ENCODE results near the gene MMP2.

The MMP2 gene

DNA sequence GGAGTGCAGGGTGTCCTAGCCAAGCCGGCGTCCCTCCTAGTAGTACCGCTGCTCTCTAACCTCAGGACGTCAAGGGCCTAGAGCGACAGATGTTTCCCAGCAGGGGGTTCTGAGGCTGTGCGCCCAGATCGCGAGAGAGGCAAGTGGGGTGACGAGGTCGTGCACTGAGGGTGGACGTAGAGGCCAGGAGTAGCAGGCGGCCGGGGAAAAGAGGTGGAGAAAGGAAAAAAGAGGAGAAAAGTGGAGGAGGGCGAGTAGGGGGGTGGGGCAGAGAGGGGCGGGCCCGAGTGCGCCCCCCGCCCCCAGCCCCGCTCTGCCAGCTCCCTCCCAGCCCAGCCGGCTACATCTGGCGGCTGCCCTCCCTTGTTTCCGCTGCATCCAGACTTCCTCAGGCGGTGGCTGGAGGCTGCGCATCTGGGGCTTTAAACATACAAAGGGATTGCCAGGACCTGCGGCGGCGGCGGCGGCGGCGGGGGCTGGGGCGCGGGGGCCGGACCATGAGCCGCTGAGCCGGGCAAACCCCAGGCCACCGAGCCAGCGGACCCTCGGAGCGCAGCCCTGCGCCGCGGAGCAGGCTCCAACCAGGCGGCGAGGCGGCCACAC is at the start of gene MMP2:
TSS of gene MMP2 (plus strand) at position 372 of the 603 bp plus-strand sequence. CDS start 282 bp downstream, outside the sequence.
- TF ChIP-seq JUND (IDR thresholded peaks at IDR 0.05; ENCODE audit: low read depth), result no peak
- in situ Hi-C loops (cut with HindIII; ENCODE audit: low pct_unique_long_range_greater_than_20kb, low sequenced_read_pairs), result no loop called here
- no peak for DNase-seq (ENCODE audit: low read depth in 1 of 2, low spot score in 1 of 2)

- in situ Hi-C loops (cut with HindIII; ENCODE audit: low pct_unique_long_range_greater_than_20kb, low sequenced_read_pairs), result no loop called here
- TF ChIP-seq JUND (IDR thresholded peaks at IDR 0.05; ENCODE audit: low read depth), result no peak
- no peak for DNase-seq (ENCODE audit: low read depth in 1 of 2, low spot score in 1 of 2)
Observed at GRCh38 chr16:55433030-55433429, 46.0 kb upstream of the MMP2 start.

GRCh38 chr16:55433535-55433934 is 45.5 kb upstream of the MMP2 start:
- no peak for TF ChIP-seq JUND (IDR thresholded peaks at IDR 0.05; ENCODE audit: low read depth)
- in situ Hi-C loops (cut with HindIII; ENCODE audit: low pct_unique_long_range_greater_than_20kb, low sequenced_read_pairs), result no loop called here
- DNase-seq (ENCODE audit: low read depth in 1 of 2, low spot score in 1 of 2), result no peak

DNA sequence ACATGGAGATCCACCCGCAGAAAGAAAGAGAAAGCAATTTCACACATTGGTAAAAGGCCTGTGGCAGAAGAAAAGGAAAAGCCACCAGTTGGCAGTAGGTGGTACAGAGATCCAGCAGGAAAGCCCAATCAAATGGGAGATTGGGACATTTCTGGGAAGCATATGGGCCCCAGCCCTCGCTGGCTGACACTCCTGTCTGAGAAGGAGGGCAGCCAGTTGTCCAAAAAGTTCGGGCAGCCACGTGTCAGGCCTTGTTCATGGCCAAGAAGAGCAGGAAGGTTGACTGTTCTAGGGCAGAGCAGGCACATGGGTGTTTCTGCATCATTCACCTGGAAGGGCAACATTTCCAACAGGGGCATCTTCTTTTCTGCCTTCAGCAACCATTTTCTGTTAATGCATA is 45.0 kb upstream of the MMP2 start:
- DNase-seq (ENCODE audit: low read depth in 1 of 2, low spot score in 1 of 2), result no peak
- TF ChIP-seq JUND (IDR thresholded peaks at IDR 0.05; ENCODE audit: low read depth), result no peak
- in situ Hi-C loops (cut with HindIII; ENCODE audit: low pct_unique_long_range_greater_than_20kb, low sequenced_read_pairs), result no loop called here

- DNase-seq (ENCODE audit: low read depth in 1 of 2, low spot score in 1 of 2), result no peak
Observed at GRCh38 chr16:55435387-55435786, 43.6 kb upstream of the MMP2 start.

GRCh38 chr16:55436587-55436986 is 42.4 kb upstream of the MMP2 start:
- TF ChIP-seq JUND (IDR thresholded peaks at IDR 0.05; ENCODE audit: low read depth), result no peak
- in situ Hi-C loops (cut with HindIII; ENCODE audit: low pct_unique_long_range_greater_than_20kb, low sequenced_read_pairs), result no loop called here
- DNase-seq (ENCODE audit: low read depth in 1 of 2, low spot score in 1 of 2), result no peak

More at GRCh38 chr16:55435387-55435786, 43.6 kb upstream of the MMP2 start:
- in situ Hi-C loops (cut with HindIII; ENCODE audit: low pct_unique_long_range_greater_than_20kb, low sequenced_read_pairs), result no loop called here
- no peak for TF ChIP-seq JUND (IDR thresholded peaks at IDR 0.05; ENCODE audit: low read depth)

GRCh38 chr16:55437625-55438024 is 41.4 kb upstream of the MMP2 start:
- in situ Hi-C loops (cut with HindIII; ENCODE audit: low pct_unique_long_range_greater_than_20kb, low sequenced_read_pairs), result no loop called here
- no peak for DNase-seq (ENCODE audit: low read depth in 1 of 2, low spot score in 1 of 2)
- no peak for TF ChIP-seq JUND (IDR thresholded peaks at IDR 0.05; ENCODE audit: low read depth)

GRCh38 chr16:55438281-55438680 is 40.7 kb upstream of the MMP2 start:
- DNase-seq (ENCODE audit: low read depth in 1 of 2, low spot score in 1 of 2), result no peak
- no peak for TF ChIP-seq JUND (IDR thresholded peaks at IDR 0.05; ENCODE audit: low read depth)
- in situ Hi-C loops (cut with HindIII; ENCODE audit: low pct_unique_long_range_greater_than_20kb, low sequenced_read_pairs), result no loop called here

- no peak for TF ChIP-seq JUND (IDR thresholded peaks at IDR 0.05; ENCODE audit: low read depth)
- in situ Hi-C loops (cut with HindIII; ENCODE audit: low pct_unique_long_range_greater_than_20kb, low sequenced_read_pairs), result no loop called here
- no peak for DNase-seq (ENCODE audit: low read depth in 1 of 2, low spot score in 1 of 2)
Observed at GRCh38 chr16:55439101-55439690, 39.8 kb upstream of the MMP2 start.

DNA sequence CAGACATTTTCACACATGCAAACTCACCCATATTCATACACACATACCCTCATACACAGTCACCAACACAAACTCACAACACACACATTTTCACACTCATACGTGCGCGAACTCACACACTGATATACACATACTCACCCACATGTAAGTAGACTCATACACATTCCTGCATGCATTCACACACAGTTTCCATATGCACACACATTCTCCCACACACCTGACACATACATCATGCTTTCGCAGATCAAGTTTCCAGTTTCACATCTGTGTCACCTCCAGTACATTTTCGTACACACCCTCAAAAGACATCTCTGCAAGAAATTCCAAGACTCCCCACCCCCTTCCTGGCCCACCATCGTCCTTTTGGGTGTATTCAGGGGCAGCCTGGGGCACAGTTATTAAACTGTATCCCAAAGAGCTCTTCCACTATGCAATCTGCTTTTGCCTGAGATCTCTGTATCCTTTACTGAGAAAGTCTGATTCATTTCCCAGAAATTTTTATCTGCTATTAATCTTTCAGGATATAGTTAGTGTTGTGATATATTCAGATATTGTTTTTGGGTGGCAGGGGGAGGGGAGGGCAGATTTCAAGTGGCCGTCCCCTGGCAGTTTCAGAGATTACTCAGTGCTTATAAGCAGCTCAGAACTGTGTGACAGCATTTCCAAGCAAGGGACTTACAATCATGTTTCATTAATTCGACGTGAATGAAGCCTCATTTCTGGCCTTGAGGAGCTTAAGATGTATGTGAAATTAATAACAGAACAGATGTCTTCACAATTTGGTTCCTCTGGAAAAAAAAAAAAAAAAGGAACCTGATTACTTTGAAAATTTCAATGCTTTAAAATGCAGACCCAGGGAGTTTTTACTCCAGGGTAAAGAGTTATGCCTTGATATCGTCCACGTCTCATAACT is 35.3 kb upstream of the MMP2 start:
- in situ Hi-C loops (cut with HindIII; ENCODE audit: low pct_unique_long_range_greater_than_20kb, low sequenced_read_pairs), result no loop called here
- no peak for TF ChIP-seq JUND (IDR thresholded peaks at IDR 0.05; ENCODE audit: low read depth)
- DNase-seq (ENCODE audit: low read depth in 1 of 2, low spot score in 1 of 2), result no peak

- TF ChIP-seq JUND (IDR thresholded peaks at IDR 0.05; ENCODE audit: low read depth), result no peak
- DNase-seq (ENCODE audit: low read depth in 1 of 2, low spot score in 1 of 2), result no peak
- in situ Hi-C loops (cut with HindIII; ENCODE audit: low pct_unique_long_range_greater_than_20kb, low sequenced_read_pairs), result no loop called here
Observed at GRCh38 chr16:55444754-55445485, 34.1 kb upstream of the MMP2 start.

DNA sequence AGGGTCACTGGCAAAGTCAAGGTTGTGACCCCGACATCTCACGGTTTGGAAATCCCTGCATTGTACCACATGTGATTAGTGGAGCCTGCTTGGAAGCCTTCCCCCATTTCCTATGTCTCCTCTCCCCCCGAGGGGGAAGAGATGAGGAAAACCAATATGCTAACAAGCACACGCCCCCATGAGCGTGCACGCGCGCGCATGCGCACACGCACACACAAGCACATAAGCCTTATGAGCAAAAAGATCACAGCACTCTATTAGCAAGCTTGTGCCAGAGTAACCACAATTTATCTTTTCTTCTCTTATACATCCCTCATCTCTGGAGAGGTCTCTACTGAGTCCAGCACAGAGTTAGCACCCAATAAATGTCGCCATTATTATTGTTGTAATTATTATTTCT is 31.8 kb upstream of the MMP2 start:
- no peak for TF ChIP-seq JUND (IDR thresholded peaks at IDR 0.05; ENCODE audit: low read depth)
- in situ Hi-C loops (cut with HindIII; ENCODE audit: low pct_unique_long_range_greater_than_20kb, low sequenced_read_pairs), result no loop called here
- DNase-seq (ENCODE audit: low read depth in 1 of 2, low spot score in 1 of 2), result no peak
